Endothelial cell of umbilical vein (primary cell): ENCODE measurements around the gene PRLR. TPM values are rescaled to one million over a fixed set of nuclear protein-coding genes. Genes with fewer than 3 reads are reported as not detected.

Experiments
- BruUV-seq: library from RNA; stranded (reverse); fragments of 400-500 nt; replicated peaks from 2 replicates; lab custom pipeline; 2021; lab: Mats Ljungman, UMichigan
- CTCF ChIA-PET: fragments of 300-600, 350-600 bp; sonication (Branson Sonifier 250); formaldehyde crosslinking; loops from one replicate; lab custom pipeline; 2021; ENCODE audit warnings: antibody characterized with exemption, inconsistent platforms; lab: Charles Lee
- POLR2A ChIA-PET: fragments of 300-600, 350-600 bp; sonication (Branson Sonifier 250); formaldehyde crosslinking; loops from one replicate; lab custom pipeline; 2021; ENCODE audit warnings: antibody characterized with exemption, inconsistent platforms; lab: Charles Lee
- DNase-seq: peaks from one replicate; pipeline ENCODE4 v3.0.0-alpha.2; 2011; ENCODE audit warnings: low read depth, low spot score
- FAIRE-seq: peaks from 2 replicates; lab custom pipeline; 2011; peaks lifted over from hg19 to GRCh38; lab: Jason Lieb, UNC
- H2AFZ ChIP-seq: 2 replicates; pipeline ENCODE4 v1.6.0; 2012; ENCODE audit warnings: low read depth, low read length, control low read depth, inconsistent platforms
- H3K27ac ChIP-seq: 2 replicates; pipeline ENCODE4 v1.5.1; 2011; ENCODE audit warnings: low read depth, mild to moderate bottlenecking, control low read depth, low read length, moderate library complexity; ENCODE audit not compliant: insufficient read depth
- H3K27me3 ChIP-seq, 2 experiments: 2 replicates each; pipeline versions ENCODE4 v1.6.0 to v1.6.1; 2011; ENCODE audit warnings: low read length in 2 of 2, mixed read lengths in 1 of 2; ENCODE audit not compliant: control insufficient read depth in 2 of 2, insufficient read depth in 2 of 2
- H3K36me3 ChIP-seq, 2 experiments: 2 replicates in 1 of 2; 3 replicates in 1 of 2; pipeline ENCODE4 v1.5.1; 2011; ENCODE audit warnings: low read length in 2 of 2, mild to moderate bottlenecking in 1 of 2, moderate library complexity in 1 of 2; ENCODE audit not compliant: control insufficient read depth in 2 of 2, insufficient read depth in 2 of 2; ENCODE audit errors: extremely low read depth in 1 of 2
- H3K4me1 ChIP-seq: 3 replicates; pipeline ENCODE4 v1.5.1; 2011; ENCODE audit warnings: mild to moderate bottlenecking, low read length; ENCODE audit not compliant: control insufficient read depth, insufficient read depth; ENCODE audit errors: extremely low read depth
- H3K4me2 ChIP-seq: 2 replicates; pipeline ENCODE4 v1.6.1; 2011; ENCODE audit warnings: low read length, control low read depth, mixed read lengths; ENCODE audit not compliant: insufficient read depth
- H3K4me3 ChIP-seq, 3 experiments: fragments of 200-600 bp in 1 of 3; sonication (generic), shearing (Covaris generic) in 1 of 3; replicated peaks in 1 of 3; 2 replicates each; pipeline ENCODE4 v1.5.1; 2011 to 2016; ENCODE audit warnings: control low read depth in 3 of 3, low read length in 3 of 3, mild to moderate bottlenecking in 2 of 3, inconsistent platforms in 1 of 3, low read depth in 1 of 3, moderate library complexity in 1 of 3; ENCODE audit not compliant: insufficient read depth in 1 of 3
- H3K79me2 ChIP-seq: 2 replicates; pipeline ENCODE4 v1.6.0; 2012; ENCODE audit warnings: low read length, inconsistent platforms; ENCODE audit not compliant: control insufficient read depth, insufficient read depth
- H3K9ac ChIP-seq: replicated peaks from 2 replicates; pipeline ENCODE3; 2011; ENCODE audit warnings: low read length, control low read depth; ENCODE audit not compliant: insufficient read depth; ENCODE audit errors: extremely low read depth
- H3K9me1 ChIP-seq: replicated peaks from 3 replicates; pipeline ENCODE4 v1.6.0; 2011; ENCODE audit warnings: mild to moderate bottlenecking, low read length; ENCODE audit not compliant: control insufficient read depth, insufficient read depth; ENCODE audit errors: extremely low read depth
- H3K9me3 ChIP-seq: replicated peaks from 2 replicates; pipeline ENCODE4 v1.5.1; 2012; ENCODE audit warnings: low read length, inconsistent platforms; ENCODE audit not compliant: control insufficient read depth, insufficient read depth
- H4K20me1 ChIP-seq: replicated peaks from 2 replicates; pipeline ENCODE3; 2011; ENCODE audit warnings: mild to moderate bottlenecking, low read length; ENCODE audit not compliant: control insufficient read depth, insufficient read depth; ENCODE audit errors: extremely low read depth
- CTCF ChIP-seq, 2 donors: IDR thresholded peaks; 1 replicate in 1 of 2; 2 replicates in 1 of 2; pipeline ENCODE4 v1.5.1; 2011; ENCODE audit warnings: low read length in 2 of 2, mild to moderate bottlenecking in 2 of 2, moderate library complexity in 2 of 2, control low read depth in 1 of 2, inconsistent platforms in 1 of 2, low read depth in 1 of 2; ENCODE audit not compliant: insufficient read depth in 1 of 2; ENCODE audit errors: extremely low read depth in 1 of 2
- EZH2 ChIP-seq: IDR thresholded peaks from 2 replicates; pipeline ENCODE4 v1.6.1; 2012; ENCODE audit warnings: borderline replicate concordance, low read depth, mild to moderate bottlenecking, moderate library complexity, low read length, inconsistent platforms; ENCODE audit not compliant: severe bottlenecking
- FOS ChIP-seq: IDR thresholded peaks from 2 replicates; pipeline ENCODE4 v1.6.1; 2011; ENCODE audit warnings: mild to moderate bottlenecking, low read length, moderate library complexity, borderline replicate concordance; ENCODE audit not compliant: insufficient read depth
- GATA2 ChIP-seq: IDR thresholded peaks from 2 replicates; pipeline ENCODE4 v1.7.0; 2011; ENCODE audit warnings: low read depth, mild to moderate bottlenecking, moderate library complexity, mixed read lengths, low read length; ENCODE audit not compliant: insufficient read length, insufficient read depth
- JUN ChIP-seq: IDR thresholded peaks from 2 replicates; pipeline ENCODE4 v1.6.1; 2011; ENCODE audit warnings: borderline replicate concordance, low read depth; ENCODE audit not compliant: insufficient read length, insufficient read depth
- MAX ChIP-seq: IDR thresholded peaks from 2 replicates; pipeline ENCODE4 v1.6.1; 2011; ENCODE audit not compliant: insufficient read depth, insufficient read length
- MYC ChIP-seq: IDR thresholded peaks from one replicate; pipeline ENCODE4 v1.6.1; 2011; ENCODE audit warnings: mild to moderate bottlenecking, low read depth, low read length
- POLR2AphosphoS5 ChIP-seq: IDR thresholded peaks from 2 replicates; pipeline ENCODE4 v1.6.1; 2012; ENCODE audit warnings: low read depth, mild to moderate bottlenecking, control low read depth, low read length, moderate library complexity; ENCODE audit not compliant: insufficient read depth
- dilution Hi-C: fragments of 300-500 bp; cut with MboI; formaldehyde crosslinking; loops from one replicate; pipeline ENCODE4 v1.15.0; 2019; ENCODE audit warnings: low sequenced_read_pairs; ENCODE audit not compliant: extremely low pct_ligation_motif_present
- intact Hi-C: fragments of 100-400 bp; cut with micrococcal nuclease; formaldehyde crosslinking; loops from one replicate; pipeline ENCODE4 v1.10.0; 2022
- polyA plus RNA-seq, 4 experiments: library from polyadenylated mRNA; depleted of rRNA in 3 of 4; stranded (reverse) in 3 of 4; unstranded in 1 of 4; fragments of >200 nt; gene quantifications; 2 replicates each; pipeline versions ENCODE4 v1.2.1 to v1.2.3, GENCODE V29; 2011 to 2012; ENCODE audit warnings: missing spikeins in 1 of 4
- total RNA-seq: library from RNA; stranded (reverse); gene quantifications from 2 replicates; pipeline ENCODE4 v1.2.3, GENCODE V29; 2021

PRLR gene
- total and polyA plus RNA-seq, 2 donors (not counting 3 experiments of a cell fraction or from before 2014, with no cell fraction given) = not detected

GRCh38 chr5:35185518-35185917, 44.8 kb downstream of the PRLR start:
- Histone ChIP-seq H4K20me1 (no peaks in the 10 kb centered on the region), H3K9me3 (no peaks in the 10 kb centered on the region), H3K4me2 (no peak overlapping the region), H3K27me3 (no peaks in the 10 kb centered on the region), H3K79me2 (no peaks in the 10 kb centered on the region), H3K36me3 (no peaks in the 10 kb centered on the region), H3K9ac (no peak overlapping the region), H3K4me3 (no peak overlapping the region), H2AFZ (no peak overlapping the region), H3K9me1 (no peaks in the 10 kb centered on the region), H3K4me1 (no peaks in the 10 kb centered on the region), H3K27ac (no peak overlapping the region)
- DNase-seq (no peak), FAIRE-seq (no peak)
- intact Hi-C loops = no loop called here
- POLR2A ChIA-PET = no interaction called here
- CTCF ChIA-PET = no interaction called here
- dilution Hi-C loops = no loop called here
- no TSS peak for BruUV-seq
- TF ChIP-seq MYC = no peak
- TF ChIP-seq JUN = no peak
- no peak for TF ChIP-seq EZH2
- no peak for TF ChIP-seq CTCF (IDR thresholded peaks at IDR 0.05; ENCODE audit: extremely low read depth in 1 of 2, insufficient read depth in 1 of 2, low read depth in 1 of 2, low read length in 2 of 2)
- no peak for TF ChIP-seq MAX
- no peak for TF ChIP-seq FOS
- no peak for TF ChIP-seq GATA2
- no peak for TF ChIP-seq POLR2AphosphoS5
